HepG2 (cell line): ENCODE measurements around the gene MPC1. TPM values are rescaled to one million over a fixed set of nuclear protein-coding genes. Genes with fewer than 3 reads are reported as not detected.

ENCODE experiments used
- ATF1 ChIP-seq: IDR thresholded peaks from 2 replicates; pipeline ENCODE4 v1.6.1; 2016; ENCODE audit warnings: mild to moderate bottlenecking, control low read depth
- ATF7-NPFF ChIP-seq: sonication (generic); formaldehyde crosslinking; IDR thresholded peaks from 2 replicates; pipeline ENCODE4 v1.8.1; 2023; ENCODE audit warnings: mild to moderate bottlenecking, low read depth, missing genetic modification reagents, moderate library complexity
- BRD4 ChIP-seq: sonication (generic); formaldehyde crosslinking; IDR thresholded peaks from 2 replicates; pipeline ENCODE4 v1.4.0; 2020; ENCODE audit warnings: missing genetic modification reagents
- CAMTA2 ChIP-seq: sonication (generic); formaldehyde crosslinking; IDR thresholded peaks from 2 replicates; pipeline ENCODE4 v1.4.0; 2020; ENCODE audit warnings: mild to moderate bottlenecking, missing genetic modification reagents, borderline replicate concordance
- ETV6 ChIP-seq: sonication (generic); formaldehyde crosslinking; conservative IDR thresholded peaks from 2 replicates; pipeline ENCODE4 v1.4.0; 2020; ENCODE audit warnings: missing genetic modification reagents
- GATA4 ChIP-seq: sonication (generic); IDR thresholded peaks from 2 replicates; pipeline ENCODE4 v1.6.1; 2016; ENCODE audit warnings: antibody characterized with exemption, low read depth, borderline replicate concordance
- HDAC1 ChIP-seq: sonication (generic); formaldehyde crosslinking; IDR thresholded peaks from 2 replicates; pipeline ENCODE4 v1.5.1; 2020; ENCODE audit warnings: mild to moderate bottlenecking, missing genetic modification reagents
- HOXA7 ChIP-seq: sonication (generic); formaldehyde crosslinking; IDR thresholded peaks from 2 replicates; pipeline ENCODE4 v1.8.1; 2022; ENCODE audit warnings: mild to moderate bottlenecking, missing genetic modification reagents, moderate library complexity
- HOXD1 ChIP-seq: sonication (generic); formaldehyde crosslinking; IDR thresholded peaks from 2 replicates; pipeline ENCODE4 v1.5.0; 2020; ENCODE audit warnings: missing genetic modification reagents
- KLF12 ChIP-seq: sonication (generic); formaldehyde crosslinking; IDR thresholded peaks from 2 replicates; pipeline ENCODE4 v1.4.0; 2020; ENCODE audit warnings: missing genetic modification reagents, borderline replicate concordance
- MAF1 ChIP-seq: sonication (generic); formaldehyde crosslinking; IDR thresholded peaks from 2 replicates; pipeline ENCODE4 v1.5.0; 2020; ENCODE audit warnings: missing genetic modification reagents, borderline replicate concordance
- PHB2 ChIP-seq: fragments of 450-650 bp; IDR thresholded peaks from 2 replicates; pipeline ENCODE4 v1.6.1; 2018; ENCODE audit not compliant: partially characterized antibody
- RAD51 ChIP-seq: fragments of 450-650 bp; IDR thresholded peaks from 2 replicates; pipeline ENCODE4 v1.6.1; 2016; ENCODE audit warnings: borderline replicate concordance
- RBFOX2 ChIP-seq: fragments of 200-400 bp; formaldehyde crosslinking; IDR thresholded peaks from 2 replicates; pipeline ENCODE4 v1.6.1; 2017; ENCODE audit warnings: low read depth, mild to moderate bottlenecking, low read length
- SOX13 ChIP-seq, 3 experiments: fragments of 450-650 bp in 1 of 3; sonication (generic) in 1 of 3; formaldehyde crosslinking in 1 of 3; IDR thresholded peaks in 2 of 3; conservative IDR thresholded peaks in 1 of 3; 2 replicates each; pipeline versions ENCODE4 v1.5.0 to v1.6.1; 2016 to 2020; ENCODE audit warnings: antibody characterized with exemption in 1 of 3, mild to moderate bottlenecking in 1 of 3, missing compliant biosample characterization in 1 of 3, missing genetic modification reagents in 1 of 3, moderate library complexity in 1 of 3
- SRSF4 ChIP-seq: fragments of 200-400 bp; formaldehyde crosslinking; IDR thresholded peaks from one replicate; pipeline ENCODE4 v1.6.1; 2018; ENCODE audit warnings: mild to moderate bottlenecking, low read depth, low read length, moderate library complexity; ENCODE audit not compliant: poor library complexity, severe bottlenecking
- TRIM24 ChIP-seq: sonication (generic); formaldehyde crosslinking; IDR thresholded peaks from 2 replicates; pipeline ENCODE4 v1.8.0; 2022; ENCODE audit warnings: mild to moderate bottlenecking, missing genetic modification reagents
- YY1 ChIP-seq: IDR thresholded peaks from 2 replicates; pipeline ENCODE4 v1.6.1; 2011; ENCODE audit warnings: low read length, low read depth, moderate library complexity, mild to moderate bottlenecking; ENCODE audit not compliant: insufficient read depth, insufficient replicate concordance
- ZC3H4 ChIP-seq: sonication (generic); formaldehyde crosslinking; IDR thresholded peaks from 2 replicates; pipeline ENCODE4 v1.4.0; 2020; ENCODE audit warnings: missing genetic modification reagents, borderline replicate concordance
- ZNF274 ChIP-seq: sonication (generic); formaldehyde crosslinking; IDR thresholded peaks from 2 replicates; pipeline ENCODE4 v1.5.1; 2020; ENCODE audit warnings: mild to moderate bottlenecking, missing genetic modification reagents
- ZNF431 ChIP-seq: sonication (generic); formaldehyde crosslinking; IDR thresholded peaks from 2 replicates; pipeline ENCODE4 v1.9.0; 2022; ENCODE audit warnings: missing genetic modification reagents, low read depth, mild to moderate bottlenecking, borderline replicate concordance
- ZNF44 ChIP-seq: sonication (generic); formaldehyde crosslinking; IDR thresholded peaks from 2 replicates; pipeline ENCODE4 v1.5.1; 2020; ENCODE audit warnings: mild to moderate bottlenecking, missing genetic modification reagents
- ZNF749 ChIP-seq: sonication (generic); formaldehyde crosslinking; IDR thresholded peaks from 2 replicates; pipeline ENCODE4 v1.8.0; 2022; ENCODE audit warnings: mild to moderate bottlenecking, missing genetic modification reagents, moderate library complexity, borderline replicate concordance
- polyA plus RNA-seq, 8 experiments: library from polyadenylated mRNA; depleted of rRNA in 3 of 8; stranded (reverse) in 7 of 8; unstranded in 1 of 8; fragments of >200 nt; fragmentation: Illumina TruSeq in 4 of 8; extraction: Trizol in 4 of 8; gene quantifications; 2 replicates each; pipeline versions ENCODE4 v1.2.1 to v1.2.3, GENCODE V29; 2011 to 2016; ENCODE audit warnings: low read depth in 4 of 8, missing spikeins in 1 of 8, mixed read lengths in 1 of 8; ENCODE audit not compliant: insufficient read depth in 1 of 8
- total RNA-seq, 5 experiments: library from RNA; depleted of rRNA; stranded (reverse); fragments of >200 nt; fragmentation: Illumina TruSeq; extraction: Trizol; gene quantifications; 2 replicates each; pipeline ENCODE4 v1.2.3, GENCODE V29; 2016; ENCODE audit warnings: low read depth in 1 of 5
- TF ChIP-seq, protein P1 (sequence below): IDR thresholded peaks from 2 replicates; pipeline ENCODE4 v1.6.1; 2012; ENCODE audit warnings: inconsistent platforms
- TF ChIP-seq, protein P2 (sequence below): sonication (generic); formaldehyde crosslinking; IDR thresholded peaks from 2 replicates; pipeline ENCODE4 v1.4.0; 2020; ENCODE audit warnings: missing genetic modification reagents
- TF ChIP-seq, protein P3 (sequence below): sonication (generic); formaldehyde crosslinking; IDR thresholded peaks from 2 replicates; pipeline ENCODE4 v1.4.0; 2020; ENCODE audit warnings: missing genetic modification reagents, mild to moderate bottlenecking, borderline replicate concordance

MPC1 gene
- total and polyA plus RNA-seq, 2 of the 13 experiments (the other 11 are each of a cell fraction or from before 2014, with no cell fraction given): 189 to 214 TPM

DNA sequence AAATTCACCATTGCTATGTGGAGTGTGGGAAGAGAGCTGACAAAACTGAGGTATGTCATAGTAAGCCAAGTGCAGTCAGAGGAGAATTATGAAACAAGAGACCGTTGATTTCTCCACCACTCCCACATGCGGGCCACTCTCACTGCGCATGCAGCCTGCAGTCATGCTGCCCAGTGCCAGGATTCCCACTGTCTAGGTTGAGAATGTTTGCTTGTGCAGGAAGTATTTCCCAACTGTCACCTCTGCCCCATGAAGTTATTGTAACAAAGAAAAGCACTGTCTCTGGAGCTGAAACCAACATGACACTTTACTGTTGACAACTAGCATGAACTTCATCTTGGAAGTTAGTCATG lies 21.7 kb downstream of the MPC1 start (continued):
- TF ChIP-seq KLF12 (CRISPR knock-in tag): peak; percentile 80
- TF ChIP-seq ATF7-NPFF (CRISPR knock-in tag): peak; percentile 86
- 0 out of 2 replicates have a peak, but pooled peaks have one; percentile 62 for TF ChIP-seq MAF1 (CRISPR knock-in tag)
- TF ChIP-seq, protein P1, sequence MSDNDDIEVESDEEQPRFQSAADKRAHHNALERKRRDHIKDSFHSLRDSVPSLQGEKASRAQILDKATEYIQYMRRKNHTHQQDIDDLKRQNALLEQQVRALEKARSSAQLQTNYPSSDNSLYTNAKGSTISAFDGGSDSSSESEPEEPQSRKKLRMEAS: peak; percentile 98
- no peak for TF ChIP-seq RAD51
- peak; percentile 97 for TF ChIP-seq HOXD1 (CRISPR knock-in tag)
- TF ChIP-seq TRIM24 (CRISPR knock-in tag): peak; percentile 91
- TF ChIP-seq ATF1: peak; percentile 72
- peak; percentile 92; the same call in 1 of the 2 replicates for TF ChIP-seq ZNF749 (CRISPR knock-in tag)
- TF ChIP-seq HOXA7: 0 out of 2 replicates have a peak, but pooled peaks have one; percentile 36
- TF ChIP-seq HDAC1 (CRISPR knock-in tag): peak; percentile 93
- peak; percentile 44; the same call in 1 of the 2 replicates for TF ChIP-seq ZNF274
- no peak for TF ChIP-seq PHB2
- TF ChIP-seq ZNF431: peak; percentile 89; the same call in 1 of the 2 replicates
- peak; percentile 51 for TF ChIP-seq YY1
- TF ChIP-seq, protein P2, sequence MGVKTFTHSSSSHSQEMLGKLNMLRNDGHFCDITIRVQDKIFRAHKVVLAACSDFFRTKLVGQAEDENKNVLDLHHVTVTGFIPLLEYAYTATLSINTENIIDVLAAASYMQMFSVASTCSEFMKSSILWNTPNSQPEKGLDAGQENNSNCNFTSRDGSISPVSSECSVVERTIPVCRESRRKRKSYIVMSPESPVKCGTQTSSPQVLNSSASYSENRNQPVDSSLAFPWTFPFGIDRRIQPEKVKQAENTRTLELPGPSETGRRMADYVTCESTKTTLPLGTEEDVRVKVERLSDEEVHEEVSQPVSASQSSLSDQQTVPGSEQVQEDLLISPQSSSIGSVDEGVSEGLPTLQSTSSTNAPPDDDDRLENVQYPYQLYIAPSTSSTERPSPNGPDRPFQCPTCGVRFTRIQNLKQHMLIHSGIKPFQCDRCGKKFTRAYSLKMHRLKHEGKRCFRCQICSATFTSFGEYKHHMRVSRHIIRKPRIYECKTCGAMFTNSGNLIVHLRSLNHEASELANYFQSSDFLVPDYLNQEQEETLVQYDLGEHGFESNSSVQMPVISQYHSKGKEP: peak; percentile 92; the same call in 1 of the 2 replicates
- peak; percentile 90 for TF ChIP-seq SOX13 (IDR thresholded peaks at IDR 0.05)
- TF ChIP-seq SOX13 (CRISPR knock-in tag; conservative IDR thresholded peaks at IDR 0.05 in 1 of 2, IDR thresholded peaks at IDR 0.05 in 1 of 2): peak in 1 of 2 experiments; percentile 97; a peak in 2 of 4 replicates
- TF ChIP-seq, protein P3, sequence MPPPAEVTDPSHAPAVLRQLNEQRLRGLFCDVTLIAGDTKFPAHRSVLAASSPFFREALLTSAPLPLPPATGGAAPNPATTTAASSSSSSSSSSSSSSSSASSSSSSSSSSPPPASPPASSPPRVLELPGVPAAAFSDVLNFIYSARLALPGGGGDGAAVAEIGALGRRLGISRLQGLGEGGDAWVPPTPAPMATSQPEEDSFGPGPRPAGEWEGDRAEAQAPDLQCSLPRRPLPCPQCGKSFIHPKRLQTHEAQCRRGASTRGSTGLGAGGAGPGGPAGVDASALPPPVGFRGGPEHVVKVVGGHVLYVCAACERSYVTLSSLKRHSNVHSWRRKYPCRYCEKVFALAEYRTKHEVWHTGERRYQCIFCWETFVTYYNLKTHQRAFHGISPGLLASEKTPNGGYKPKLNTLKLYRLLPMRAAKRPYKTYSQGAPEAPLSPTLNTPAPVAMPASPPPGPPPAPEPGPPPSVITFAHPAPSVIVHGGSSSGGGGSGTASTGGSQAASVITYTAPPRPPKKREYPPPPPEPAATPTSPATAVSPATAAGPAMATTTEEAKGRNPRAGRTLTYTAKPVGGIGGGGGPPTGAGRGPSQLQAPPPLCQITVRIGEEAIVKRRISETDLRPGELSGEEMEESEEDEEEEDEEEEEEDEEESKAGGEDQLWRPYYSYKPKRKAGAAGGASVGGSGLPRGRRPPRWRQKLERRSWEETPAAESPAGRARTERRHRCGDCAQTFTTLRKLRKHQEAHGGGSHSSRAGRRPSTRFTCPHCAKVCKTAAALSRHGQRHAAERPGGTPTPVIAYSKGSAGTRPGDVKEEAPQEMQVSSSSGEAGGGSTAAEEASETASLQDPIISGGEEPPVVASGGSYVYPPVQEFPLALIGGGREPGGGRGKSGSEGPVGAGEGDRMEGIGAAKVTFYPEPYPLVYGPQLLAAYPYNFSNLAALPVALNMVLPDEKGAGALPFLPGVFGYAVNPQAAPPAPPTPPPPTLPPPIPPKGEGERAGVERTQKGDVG: no peak
- TF ChIP-seq GATA4: peak; percentile 62; the same call in 1 of the 2 replicates
- peak; percentile 55; the same call in 1 of the 2 replicates for TF ChIP-seq BRD4
- no peak; the same call in 1 of the 2 replicates for TF ChIP-seq ZC3H4 (CRISPR knock-in tag)
- TF ChIP-seq RBFOX2: peak; percentile 33; the same call in 1 of the 2 replicates
- peak; percentile 68; the same call in 1 of the 2 replicates for TF ChIP-seq ETV6 (CRISPR knock-in tag)
- peak; percentile 87; the same call in 1 of the 2 replicates for TF ChIP-seq ZNF44
- TF ChIP-seq SRSF4: no peak
- no peak for TF ChIP-seq CAMTA2 (CRISPR knock-in tag)
